ENCODE results near the gene IGFLR1. TPM values are rescaled to one million over a fixed set of nuclear protein-coding genes. Genes with fewer than 3 reads are reported as not detected.

IGFLR1 gene
- polyA plus RNA-seq, 1 of the 3 experiments (the other 2 are of a cell fraction) = 5.6 TPM

GRCh38 chr19:35708391-35708790 lies 33.9 kb downstream of the IGFLR1 start (continued):
- no peak for TF ChIP-seq USF2 (IDR thresholded peaks at IDR 0.05; ENCODE audit: borderline replicate concordance, low read depth, low read length)

GRCh38 chr19:35704218-35704617 lies 38.0 kb downstream of the IGFLR1 start, which contains the start of gene ZBTB32:
ZBTB32 (plus strand) TSS chr19:35704558; CDS start chr19:35714627, 10,069 bp downstream.
- Histone ChIP-seq H3K9ac (no peak within 1 kb of the TSS), H4K20me1 (ENCODE audit: insufficient read depth) (no peaks in the 10 kb centered on the region), H3K79me2 (ENCODE audit: insufficient read depth) (no peaks in the 10 kb centered on the region), H3K27me3 (ENCODE audit: insufficient read depth) (no peaks in the 10 kb centered on the region), H3K9me2 (no peaks in the 10 kb centered on the region), H3K4me3 (ENCODE audit: low read depth in 2 of 2, low read length in 1 of 2) (no peak within 1 kb of the TSS), H3F3A (replicated peaks; ENCODE audit: insufficient read depth) (no peaks in the 10 kb centered on the region), H2AFZ (ENCODE audit: low read depth) (no peak within 1 kb of the TSS), H3K36me3 (replicated peaks in 1 of 2; ENCODE audit: control insufficient read depth in 1 of 2, insufficient read depth in 2 of 2, low read length in 1 of 2) (no peaks in the 10 kb centered on the region), H3K27ac (ENCODE audit: low read depth in 2 of 2, low read length in 1 of 2) (no peak within 1 kb of the TSS), H3K4me2 (no peak within 1 kb of the TSS), H3K4me1 (ENCODE audit: control insufficient read depth in 1 of 2, insufficient read depth in 2 of 2, low read depth in 1 of 2, low read length in 1 of 2) (no peaks in the 10 kb centered on the region; a peak in 1 of 4 replicates), H3K9me3 (no peaks in the 10 kb centered on the region)
- peak; percentile 43 for DNase-seq
- POLR2A ChIA-PET = no interaction called here
- TF ChIP-seq USF2 (IDR thresholded peaks at IDR 0.05; ENCODE audit: borderline replicate concordance, low read depth, low read length) (no peak), REST (IDR thresholded peaks at IDR 0.05; ENCODE audit: low read depth, low read length) (peak; percentile 95), NRF1 (IDR thresholded peaks at IDR 0.05; ENCODE audit: low read depth, low read length) (no peak), NFIC (IDR thresholded peaks at IDR 0.05; ENCODE audit: borderline replicate concordance) (no peak)
- CTCF ChIA-PET = interaction anchor here (1.6 to 4.1 kb wide), 3 partner anchors 11 to 155 kb away, joined by 5 to 33 read pairs (median 8); no protein-coding TSS in a partner anchor
- 80% methylated on average over 18 of the region's 24 CpGs for WGBS (ENCODE audit: low lambda C conversion rate)

GRCh38 chr19:35703343-35703742 lies 38.9 kb downstream of the IGFLR1 start:
- CTCF ChIA-PET = interaction anchor here (1.0 to 4.1 kb wide), 6 partner anchors 8 to 155 kb away, joined by 3 to 33 read pairs (median 5); partner anchors contain the start of gene HAUS5
- H3K27ac ChIP-seq (ENCODE audit: low read depth in 2 of 2, low read length in 1 of 2) = no peak overlapping the region
- H3K9ac ChIP-seq = no peak overlapping the region
- H3K4me3 ChIP-seq (ENCODE audit: low read depth in 2 of 2, low read length in 1 of 2) = no peak overlapping the region
- no peak overlapping the region for H3K4me2 ChIP-seq
- H3K9me3 ChIP-seq = no peaks in the 10 kb centered on the region
- POLR2A ChIA-PET = interaction anchor here (0.6 to 1.6 kb wide), 3 partner anchors 9 to 55 kb away, joined by 3 to 7 read pairs (median 5); partner anchors contain the start of gene COX6B1
- 0 out of 2 replicates have a peak, but pooled peaks cover 7% of the 10 kb centered on the region for H3K27me3 ChIP-seq (ENCODE audit: insufficient read depth)
- no peaks in the 10 kb centered on the region for H4K20me1 ChIP-seq (ENCODE audit: insufficient read depth)
- H3K4me1 ChIP-seq (ENCODE audit: control insufficient read depth in 1 of 2, insufficient read depth in 2 of 2, low read depth in 1 of 2, low read length in 1 of 2) = no peaks in the 10 kb centered on the region; a peak in 1 of 4 replicates
- no peak overlapping the region for H2AFZ ChIP-seq (ENCODE audit: low read depth)
- H3K9me2 ChIP-seq = no peaks in the 10 kb centered on the region
- H3F3A ChIP-seq (replicated peaks; ENCODE audit: insufficient read depth) = no peaks in the 10 kb centered on the region
- 47% methylated on average over 9 of the region's 9 CpGs for WGBS (ENCODE audit: low lambda C conversion rate)
- no peaks in the 10 kb centered on the region for H3K36me3 ChIP-seq (replicated peaks in 1 of 2; ENCODE audit: control insufficient read depth in 1 of 2, insufficient read depth in 2 of 2, low read length in 1 of 2)
- DNase-seq = peak; percentile 40
- no peaks in the 10 kb centered on the region for H3K79me2 ChIP-seq (ENCODE audit: insufficient read depth)
- no peak for TF ChIP-seq NFIC (IDR thresholded peaks at IDR 0.05; ENCODE audit: borderline replicate concordance)
- no peak for TF ChIP-seq EZH2phosphoT487 (IDR thresholded peaks at IDR 0.05; ENCODE audit: borderline replicate concordance, low read depth)
- no peak for TF ChIP-seq USF1 (IDR thresholded peaks at IDR 0.05; ENCODE audit: borderline replicate concordance, low read depth)
- no peak for TF ChIP-seq USF2 (IDR thresholded peaks at IDR 0.05; ENCODE audit: borderline replicate concordance, low read depth, low read length)
- TF ChIP-seq MAX (IDR thresholded peaks at IDR 0.05; ENCODE audit: low read depth) = no peak
- no peak for TF ChIP-seq ELF1 (IDR thresholded peaks at IDR 0.05)
- no peak for TF ChIP-seq TAF1 (IDR thresholded peaks at IDR 0.05; ENCODE audit: borderline replicate concordance, low read depth, low read length)
- TF ChIP-seq RAD21 (IDR thresholded peaks at IDR 0.05; ENCODE audit: low read length) = no peak
- TF ChIP-seq FOXJ3 (CRISPR knock-in tag; IDR thresholded peaks at IDR 0.05) = no peak
- TF ChIP-seq CHD2 (IDR thresholded peaks at IDR 0.05; ENCODE audit: low read length, partially characterized antibody) = no peak
- TF ChIP-seq ZBTB33 (IDR thresholded peaks at IDR 0.05; ENCODE audit: borderline replicate concordance, low read depth) = no peak
